ENCODE data around the gene PSMC4.
A peak's percentile ranks its signal among the peaks of the same experiment; 100 is the strongest.
"Not testable (repeated sequence)": the region's sequence is repeated elsewhere in the genome, so short reads cannot be mapped to it uniquely, and the experiment has no call there.

The PSMC4 gene

DNA sequence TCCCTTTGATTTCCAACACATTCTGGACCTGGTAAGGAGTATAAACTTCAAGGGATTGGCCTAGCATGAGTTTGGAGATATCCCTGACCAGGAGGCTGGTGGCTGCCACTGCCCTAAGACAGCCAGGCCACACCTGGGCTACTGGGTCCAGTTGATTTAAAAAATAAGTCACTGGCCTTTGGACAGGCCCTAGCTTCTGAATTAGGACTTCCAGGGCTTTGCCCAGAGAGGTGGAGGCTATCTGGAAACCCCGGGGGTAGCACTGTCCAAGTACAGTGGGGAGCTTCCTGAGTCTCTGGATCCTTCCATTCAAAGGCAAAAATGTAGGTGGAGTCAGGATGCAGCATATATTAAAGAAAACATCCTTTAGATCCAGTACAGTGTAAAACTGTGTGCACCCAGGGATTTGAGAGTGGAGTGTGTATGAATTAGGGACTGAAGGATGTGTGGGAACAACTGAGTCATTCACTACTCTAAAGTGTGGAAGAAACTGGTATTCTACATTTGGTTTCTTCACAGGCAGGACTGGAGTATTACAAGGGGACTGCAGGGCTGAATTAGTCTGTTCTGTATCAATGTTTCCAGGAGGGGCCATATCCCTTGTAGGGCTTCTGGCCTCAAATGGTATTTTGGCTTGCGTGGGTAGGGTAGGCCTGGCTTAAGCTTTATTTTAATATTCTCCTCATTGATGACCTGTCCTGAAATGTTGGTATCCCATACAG, 21.8 kb upstream of the PSMC4 start:
- DNase-seq = no peak

- no peak for DNase-seq
These were observed 19.8 kb upstream of the PSMC4 start for GRCh38 chr19:39951065-39951650.

DNA sequence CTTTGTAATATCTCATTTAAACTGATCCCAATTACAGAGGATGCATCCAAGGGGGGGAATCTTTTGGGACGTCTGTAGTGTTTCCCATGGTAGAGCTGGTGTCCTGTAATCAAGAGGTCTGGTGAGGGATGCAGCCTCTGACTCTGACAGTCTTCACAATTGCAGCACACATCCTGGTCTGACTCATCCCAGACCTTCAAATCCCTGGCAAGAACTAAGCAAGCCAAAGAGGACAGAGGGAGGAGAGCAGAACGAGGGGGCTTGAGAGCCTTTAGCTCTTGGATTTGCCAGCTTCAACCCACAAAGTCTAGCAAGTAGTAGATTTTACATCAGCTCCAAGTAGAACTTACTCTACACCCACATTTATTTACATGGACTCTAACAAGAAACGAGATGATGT, 19.3 kb upstream of the PSMC4 start:
- DNase-seq = no peak

- DNase-seq = no peak
These were observed 17.1 kb upstream of the PSMC4 start for GRCh38 chr19:39953915-39954314.

- DNase-seq = not testable (repeated sequence)
These were observed 13.1 kb upstream of the PSMC4 start for GRCh38 chr19:39957886-39958285.

- DNase-seq = not testable (repeated sequence)
These were observed 12.0 kb upstream of the PSMC4 start for GRCh38 chr19:39958942-39959341.

DNA sequence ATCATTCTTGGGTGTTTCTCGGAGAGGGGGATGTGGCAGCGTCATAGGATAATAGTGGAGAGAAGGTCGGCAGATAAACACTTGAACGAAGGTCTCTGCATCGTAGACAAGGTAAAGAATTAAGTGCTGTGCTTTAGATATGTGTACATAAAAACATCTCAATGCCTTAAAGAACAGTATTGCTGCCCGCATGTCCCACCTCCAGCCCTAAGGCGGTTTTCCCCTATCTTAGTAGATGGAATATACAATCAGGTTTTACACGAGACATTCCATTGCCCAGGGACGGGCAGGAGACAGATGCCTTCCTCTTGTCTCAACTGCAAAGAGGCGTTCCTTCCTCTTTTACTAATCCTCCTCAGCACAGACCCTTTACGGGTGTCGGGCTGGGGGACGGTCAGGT, 11.6 kb upstream of the PSMC4 start:
- not testable (repeated sequence) for DNase-seq

- no peak for DNase-seq
These were observed 7.1 kb upstream of the PSMC4 start for GRCh38 chr19:39963898-39964297.

DNA sequence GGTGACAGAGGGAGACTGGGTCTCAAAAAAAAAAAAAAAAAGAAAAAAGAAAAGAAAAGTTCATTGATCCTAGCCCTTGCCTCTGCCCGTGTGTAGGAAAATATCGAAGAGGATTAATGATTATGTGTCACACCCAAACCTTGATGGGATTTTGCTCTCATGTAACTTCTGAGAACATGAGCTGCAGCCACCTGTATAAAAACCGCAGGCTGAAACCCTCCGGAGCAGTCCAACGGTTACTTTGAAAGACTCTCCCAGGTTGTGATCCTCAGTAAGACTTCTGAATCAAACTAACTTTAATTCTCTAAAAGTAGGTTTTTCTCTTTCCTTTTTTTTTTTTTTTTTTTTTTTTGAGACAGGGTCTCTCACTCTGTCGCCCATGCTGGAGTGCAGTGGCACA, 4.3 kb upstream of the PSMC4 start:
- no peak for DNase-seq

- no peak for DNase-seq
These were observed 3.4 kb upstream of the PSMC4 start for GRCh38 chr19:39967561-39967960.

GRCh38 chr19:39968789-39969188, 2.2 kb upstream of the PSMC4 start:
- no peak for DNase-seq

GRCh38 chr19:39969266-39969665, 1.7 kb upstream of the PSMC4 start:
- no peak for DNase-seq

- no peak for DNase-seq
These were observed 1.1 kb upstream of the PSMC4 start for GRCh38 chr19:39969681-39970424.

DNA sequence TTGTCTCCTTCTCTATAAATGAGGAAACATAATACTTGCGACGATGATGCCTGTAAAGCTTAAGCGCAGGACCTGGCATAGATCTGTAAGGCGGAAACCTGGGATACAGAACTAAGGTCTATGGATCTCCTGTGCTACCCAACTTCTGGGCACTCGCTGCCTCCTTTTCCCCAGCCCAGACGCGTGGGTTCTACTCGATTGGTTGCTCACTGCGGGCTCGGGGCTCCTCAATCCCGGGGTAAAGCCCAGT, 615 bp upstream of the PSMC4 start:
- peak; percentile 15 for DNase-seq

DNA sequence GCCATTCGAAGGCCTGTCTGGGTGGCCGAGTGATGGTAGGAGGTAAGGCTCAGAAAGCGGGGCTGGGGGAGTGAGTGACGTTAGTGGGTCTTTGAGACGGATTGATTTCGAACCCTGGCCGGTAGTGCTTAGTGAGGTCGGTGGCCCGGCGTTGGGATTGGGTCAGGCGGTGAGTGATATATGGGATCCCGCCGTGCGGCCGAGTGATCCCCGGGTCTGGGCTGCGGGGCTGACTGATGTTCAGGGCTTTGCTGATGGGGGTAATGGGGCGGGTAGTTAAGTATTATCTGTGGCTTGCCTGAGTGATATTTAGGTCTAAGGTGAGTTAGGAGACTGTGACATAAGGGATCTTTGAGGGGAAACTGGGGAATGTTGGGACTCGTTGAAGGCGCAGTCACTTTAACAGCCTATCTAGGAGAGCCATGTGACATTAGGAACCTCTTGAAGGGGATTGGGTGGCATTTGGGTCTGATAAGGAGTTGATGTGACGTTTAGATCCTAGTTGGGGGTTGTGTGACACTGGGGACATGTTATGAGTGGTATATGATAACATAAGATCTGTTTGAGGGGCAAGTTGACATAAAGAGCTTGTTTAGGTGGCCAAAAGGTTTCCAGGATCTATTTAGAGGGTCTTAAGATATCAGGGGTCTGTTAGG, 543 bp downstream of the PSMC4 start:
- no peak for DNase-seq

DNA sequence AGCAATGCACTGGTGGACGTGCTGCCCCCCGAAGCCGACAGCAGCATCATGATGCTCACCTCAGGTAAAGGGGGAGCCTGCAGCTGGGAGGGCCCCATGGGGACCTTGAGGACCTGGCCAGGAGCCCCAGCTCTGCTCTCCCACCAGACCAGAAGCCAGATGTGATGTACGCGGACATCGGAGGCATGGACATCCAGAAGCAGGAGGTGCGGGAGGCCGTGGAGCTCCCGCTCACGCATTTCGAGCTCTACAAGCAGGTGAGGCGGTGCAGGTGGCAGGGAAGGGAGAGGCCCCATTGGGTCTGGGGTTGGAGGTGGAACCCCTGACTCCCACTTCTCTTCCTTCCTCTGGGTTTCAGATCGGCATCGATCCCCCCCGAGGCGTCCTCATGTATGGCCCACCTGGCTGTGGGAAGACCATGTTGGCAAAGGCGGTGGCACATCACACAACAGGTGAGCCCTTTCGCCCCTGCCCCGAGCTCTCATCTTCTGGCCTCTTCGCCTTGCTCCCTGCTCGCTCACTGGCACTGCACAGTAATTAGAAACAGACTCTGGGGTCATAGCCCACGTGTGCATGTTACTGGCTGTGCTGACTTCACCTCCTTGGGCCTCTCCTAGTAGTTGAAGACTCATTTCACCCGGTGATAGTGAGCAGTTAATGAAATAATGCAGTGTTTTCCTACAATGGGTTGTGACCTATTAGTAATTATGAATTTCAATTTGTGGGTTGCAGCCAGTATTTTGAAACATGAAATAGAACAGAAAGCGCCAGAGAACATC, 3.6 kb downstream of the PSMC4 start:
- DNase-seq = no peak

DNA sequence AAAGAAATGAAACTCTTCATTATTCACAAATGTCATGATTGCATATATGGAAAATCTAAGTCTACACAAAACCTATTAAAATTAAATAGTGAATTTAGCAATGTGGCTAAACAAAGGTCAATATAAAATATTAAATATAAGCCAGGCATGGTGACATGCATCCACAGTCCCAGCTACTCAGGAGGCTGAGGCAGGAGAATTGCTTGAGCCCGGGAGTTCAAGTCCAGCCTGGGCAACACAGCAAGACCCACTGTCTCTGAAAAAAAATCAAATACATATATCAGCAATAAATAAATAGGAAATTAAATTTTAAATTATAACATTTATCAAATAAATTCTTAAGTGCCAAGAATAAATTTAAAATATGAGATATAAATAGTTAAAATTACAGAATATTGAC, 11.9 kb downstream of the PSMC4 start:
- DNase-seq = no peak

GRCh38 chr19:39983695-39984300, 12.8 kb downstream of the PSMC4 start:
- DNase-seq = no peak

DNA sequence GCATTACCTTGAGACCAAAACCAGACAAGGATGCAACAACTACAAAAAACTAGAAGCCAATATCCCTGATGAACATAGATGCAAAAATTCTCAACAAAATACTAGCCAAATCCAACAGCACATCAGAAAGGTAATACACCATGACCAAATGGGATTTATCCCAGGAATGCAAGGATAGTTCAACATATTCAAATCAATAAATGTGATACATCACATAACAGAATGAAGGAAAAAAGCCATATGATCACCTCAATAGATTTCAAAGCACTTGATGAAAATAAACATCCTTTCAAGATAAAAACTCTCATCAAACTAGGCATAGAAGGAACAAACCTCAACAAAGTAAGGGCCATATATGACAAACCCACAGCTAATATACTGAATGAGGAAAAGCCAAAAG, 15.7 kb downstream of the PSMC4 start:
- no peak for DNase-seq

GRCh38 chr19:39987167-39987566, 16.2 kb downstream of the PSMC4 start:
- no peak for DNase-seq

DNA sequence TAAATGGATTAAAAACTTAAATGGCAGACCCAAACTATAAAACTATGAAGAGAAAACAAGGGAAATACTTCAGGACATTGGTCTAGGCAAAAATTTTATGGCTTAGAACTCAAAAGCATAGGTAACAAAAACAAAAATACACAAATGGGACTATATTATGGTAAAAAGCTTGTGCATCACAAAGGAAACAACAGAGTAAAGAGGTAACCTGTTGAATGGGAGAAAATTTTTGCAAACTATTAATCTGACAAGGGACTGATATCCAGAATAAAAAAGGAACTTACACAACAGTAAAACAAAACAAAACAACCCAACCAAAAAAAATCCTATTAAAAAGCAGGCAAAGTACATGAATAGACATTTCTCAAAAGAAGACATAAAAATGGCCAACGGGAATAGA, 16.6 kb downstream of the PSMC4 start:
- DNase-seq = no peak

DNA sequence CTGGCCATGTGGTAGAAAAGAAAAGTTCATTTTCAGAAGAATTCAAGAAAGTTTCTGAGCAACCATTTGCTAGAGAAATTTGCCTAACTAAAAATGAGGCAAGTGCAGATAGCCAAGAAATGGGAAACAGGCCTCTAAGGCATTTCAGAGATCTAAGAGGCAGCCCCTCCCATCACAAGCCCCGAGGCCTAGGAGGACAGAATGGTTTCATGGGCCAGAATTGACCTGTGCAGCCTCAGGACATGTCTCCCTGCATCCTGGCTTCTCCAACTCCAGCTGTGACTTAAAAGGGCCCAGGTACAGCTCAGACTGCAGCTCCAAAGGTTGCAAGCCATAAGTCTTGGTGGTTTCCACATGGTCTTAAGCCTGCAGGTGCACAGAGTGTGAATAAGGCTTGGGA, 22.6 kb downstream of the PSMC4 start:
- no peak for DNase-seq

DNA sequence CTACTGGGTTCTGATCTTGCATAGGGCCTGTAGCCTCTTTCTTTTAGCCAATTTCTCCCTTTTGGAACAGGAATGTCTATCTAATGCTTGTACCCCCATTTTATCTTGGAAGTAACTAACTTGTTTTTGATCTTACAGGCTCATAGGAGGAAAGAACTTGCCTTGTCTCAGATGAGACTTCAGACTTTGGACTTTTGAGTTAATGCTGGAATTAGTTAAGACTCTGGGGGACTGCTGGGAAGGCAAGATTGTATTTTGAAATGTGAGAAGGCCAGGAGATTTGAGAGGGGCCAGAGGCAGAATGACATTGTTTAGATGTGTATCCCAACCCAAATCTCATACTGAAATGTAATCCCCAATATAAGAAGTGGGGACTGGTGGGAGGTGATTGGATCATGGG, 23.4 kb downstream of the PSMC4 start:
- DNase-seq = no peak
